Stimulated activated naive CD4-positive, alpha-beta T cell treated with Interleukin-2 at 50 U/mL for 16 hours (primary cell): Measurements from ENCODE around the gene CRYL1.
A peak's percentile ranks its signal among the peaks of the same experiment; 100 is the strongest.

Source experiments
- DNase-seq: peaks from one replicate; lab custom pipeline; 2025; lab: John Stamatoyannopoulos, UW

Gene CRYL1

GRCh38 chr13:20528452-20528851, 2.8 kb upstream of the CRYL1 start:
- peak; percentile 1 for DNase-seq

DNA sequence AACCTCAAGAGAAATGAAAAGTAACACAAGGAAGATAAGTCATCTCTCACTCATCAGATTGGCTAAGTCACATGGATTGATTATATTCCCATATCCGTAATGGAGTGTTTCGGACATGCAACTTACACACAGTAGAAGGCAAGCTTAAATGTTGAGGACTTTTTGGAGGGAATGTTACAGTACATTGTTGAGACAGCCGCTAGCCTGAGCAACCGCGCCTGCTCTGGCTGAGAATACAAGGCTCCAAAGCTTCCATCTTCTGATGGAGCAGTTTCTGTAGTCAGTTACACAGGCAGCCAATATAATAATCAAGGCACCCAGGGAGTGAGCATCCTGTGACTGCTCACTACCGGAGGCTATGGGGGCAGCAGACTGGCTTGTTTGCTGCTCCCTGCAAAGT, 1.0 kb upstream of the CRYL1 start:
- no peak for DNase-seq

GRCh38 chr13:20525144-20525600, 485 bp downstream of the CRYL1 start:
- peak; percentile 13 for DNase-seq

DNA sequence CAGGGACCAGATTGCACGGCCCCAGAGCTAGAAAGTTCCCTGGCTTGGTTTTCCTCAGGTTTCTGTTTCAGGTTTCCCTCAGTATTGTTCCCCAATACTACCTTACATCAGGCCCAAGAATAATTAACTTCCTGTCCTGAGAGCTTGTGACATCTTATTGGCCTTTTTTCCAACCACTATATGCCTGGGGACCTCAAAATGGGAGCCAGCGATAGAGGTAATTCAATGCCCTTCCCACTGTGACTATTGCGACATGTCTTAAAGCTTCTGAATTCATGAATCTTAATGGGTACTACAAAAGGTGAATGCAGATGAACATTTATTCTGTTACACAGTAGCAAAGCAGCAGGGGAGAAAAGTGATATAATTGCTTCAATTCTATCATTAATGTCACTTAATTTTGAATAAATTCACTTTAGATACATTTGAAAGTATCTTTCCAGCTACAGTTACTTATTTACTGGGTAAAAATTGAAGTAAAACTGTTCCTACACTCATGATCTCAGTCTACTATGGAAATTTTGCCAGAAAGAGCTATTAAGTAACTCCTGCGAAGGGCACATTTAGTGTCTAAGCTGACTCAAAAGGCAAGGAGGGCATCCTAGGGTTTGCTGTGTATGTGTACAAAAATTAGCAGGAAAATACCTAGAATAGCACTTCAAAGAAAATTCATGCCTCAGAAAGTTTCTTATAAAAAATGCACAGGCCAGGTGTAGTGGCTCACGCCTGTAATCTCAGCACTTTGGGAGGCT, 4.1 kb downstream of the CRYL1 start:
- DNase-seq = no peak

GRCh38 chr13:20519875-20520274, 5.8 kb downstream of the CRYL1 start:
- DNase-seq = no peak

DNA sequence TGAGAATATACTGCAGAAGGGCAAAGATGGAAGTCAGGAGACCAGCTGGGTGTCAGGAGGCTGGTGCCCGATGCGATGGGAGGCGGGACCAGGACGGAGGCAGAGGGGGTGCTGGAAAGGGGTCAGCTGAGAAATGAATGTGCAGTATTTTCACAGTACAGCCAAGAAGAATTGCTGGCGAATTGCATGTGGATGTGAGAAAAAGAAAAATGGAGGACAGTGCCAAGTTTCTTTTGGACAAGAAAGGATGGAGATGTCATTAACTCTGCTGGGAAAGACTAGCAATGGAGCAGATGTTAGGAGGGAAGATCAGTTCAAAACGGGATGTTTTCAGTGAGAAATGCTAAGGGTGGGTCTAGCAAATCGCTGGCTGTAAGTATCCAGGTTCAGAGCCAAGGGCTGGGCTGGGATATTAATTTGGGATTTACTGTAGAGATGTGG, 7.0 kb downstream of the CRYL1 start:
- no peak for DNase-seq

GRCh38 chr13:20514866-20515265, 10.8 kb downstream of the CRYL1 start:
- no peak for DNase-seq

GRCh38 chr13:20513466-20513995, 12.1 kb downstream of the CRYL1 start:
- DNase-seq = no peak

- DNase-seq = no peak
Observed at GRCh38 chr13:20512042-20512683, 13.5 kb downstream of the CRYL1 start.

GRCh38 chr13:20506696-20507095, 19.0 kb downstream of the CRYL1 start:
- no peak for DNase-seq

DNA sequence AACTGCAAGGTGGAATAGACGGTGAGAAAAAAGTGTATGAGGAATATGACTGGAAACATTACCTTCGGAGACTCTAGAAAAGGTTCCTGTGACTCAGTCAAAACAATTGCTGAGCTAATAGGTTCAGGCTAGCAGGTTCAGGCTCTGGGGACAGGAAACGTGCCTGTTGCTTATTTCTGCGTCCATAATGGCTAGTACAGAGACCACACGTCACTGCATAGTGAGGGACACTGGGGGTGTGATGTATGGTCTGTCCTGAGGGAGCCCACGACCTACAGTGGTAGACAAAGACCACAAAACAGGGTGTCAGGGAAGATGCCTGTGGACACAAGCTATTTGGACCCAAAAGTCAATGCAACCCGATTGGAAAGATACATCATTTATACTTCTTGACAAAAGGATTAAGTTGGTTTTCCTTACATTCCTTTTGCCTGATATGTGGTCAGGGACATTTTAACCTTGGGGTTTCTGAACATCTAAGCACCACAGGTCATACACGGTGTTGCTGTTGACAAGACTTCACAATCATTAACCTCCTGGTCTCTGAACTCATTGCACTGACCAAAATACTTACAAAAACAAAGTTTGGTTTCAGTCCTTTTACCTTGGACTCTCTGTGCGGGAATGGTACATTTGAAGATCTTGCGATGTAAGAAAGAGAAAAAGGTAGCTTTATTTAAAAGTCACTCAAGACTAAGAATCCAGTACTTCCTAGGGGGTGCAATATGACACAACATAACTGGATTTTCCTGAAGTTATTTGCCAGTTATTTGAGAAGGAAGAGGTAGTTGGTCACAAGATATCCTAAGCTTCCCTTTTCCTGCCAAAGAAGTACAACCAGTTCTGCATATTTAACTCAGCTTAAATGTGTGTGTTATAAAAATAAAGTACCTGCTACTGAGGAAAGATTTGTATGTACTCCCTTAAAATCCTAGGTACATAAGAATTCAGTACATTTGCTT, 20.0 kb downstream of the CRYL1 start:
- no peak for DNase-seq

- DNase-seq = no peak
Observed at GRCh38 chr13:20503088-20504083, 22.3 kb downstream of the CRYL1 start.

DNA sequence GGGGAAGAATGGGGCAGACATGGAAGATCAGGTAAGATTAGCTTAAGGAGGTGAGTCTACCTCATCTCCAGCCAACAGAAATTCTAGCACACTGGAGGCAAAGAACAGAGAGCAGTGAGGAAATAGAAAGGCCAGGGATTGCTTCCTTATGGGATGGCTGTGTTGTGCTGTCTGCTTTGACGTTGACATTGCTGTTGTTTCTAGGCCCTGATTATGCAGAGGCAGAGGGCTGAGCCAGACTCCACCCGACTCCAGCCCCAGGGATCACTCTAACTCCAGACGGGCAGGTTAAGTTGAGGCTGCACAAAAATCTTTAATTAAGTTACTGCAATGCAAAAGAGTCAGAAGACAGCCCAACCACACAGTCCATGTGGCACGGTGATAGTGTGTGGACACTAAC, 24.1 kb downstream of the CRYL1 start:
- no peak for DNase-seq

- no peak for DNase-seq
Observed at GRCh38 chr13:20501120-20501519, 24.5 kb downstream of the CRYL1 start.

DNA sequence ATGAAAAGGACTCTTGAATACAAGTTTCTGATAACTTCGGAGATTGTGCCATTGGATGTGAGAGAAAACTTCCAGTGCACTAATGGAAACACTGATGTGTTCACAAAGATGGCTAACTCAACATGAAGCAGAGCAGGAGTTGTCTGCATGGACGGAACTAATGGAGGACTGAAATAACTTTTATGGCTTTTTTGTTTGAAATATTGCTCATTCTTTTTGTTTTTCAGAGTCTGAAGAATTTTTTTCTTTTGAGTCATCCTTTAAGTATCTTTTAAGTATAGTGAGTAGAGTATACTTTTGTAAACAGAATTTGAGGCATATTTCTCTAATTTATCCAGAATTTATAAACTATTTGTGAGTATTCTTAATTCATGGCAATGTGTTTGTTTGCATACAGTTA, 25.7 kb downstream of the CRYL1 start:
- DNase-seq = no peak

GRCh38 chr13:20498659-20499058, 27.0 kb downstream of the CRYL1 start:
- no peak for DNase-seq

- DNase-seq = no peak
Observed at GRCh38 chr13:20498129-20498528, 27.5 kb downstream of the CRYL1 start.

- no peak for DNase-seq
Observed at GRCh38 chr13:20497006-20497775, 28.5 kb downstream of the CRYL1 start.

GRCh38 chr13:20495087-20496023, 30.3 kb downstream of the CRYL1 start:
- DNase-seq = peak; percentile 36
